GM10847 (cell line): ENCODE results near the gene MED17.

ENCODE experiments used
- POLR2A ChIP-seq: IDR thresholded peaks from 2 replicates; pipeline ENCODE4 v1.6.1; 2011; ENCODE audit not compliant: insufficient read length; ENCODE audit errors: extremely low read depth

MED17 gene

GRCh38 chr11:93747122-93747521 is 37.0 kb upstream of the MED17 start:
- TF ChIP-seq POLR2A, result no peak

- no peak for TF ChIP-seq POLR2A
Measured at GRCh38 chr11:93751001-93751400, 33.1 kb upstream of the MED17 start.

GRCh38 chr11:93753241-93753640 is 30.8 kb upstream of the MED17 start:
- TF ChIP-seq POLR2A, result no peak

- TF ChIP-seq POLR2A, result no peak
Measured at GRCh38 chr11:93756748-93757147, 27.3 kb upstream of the MED17 start.

GRCh38 chr11:93757301-93757700 is 26.8 kb upstream of the MED17 start:
- TF ChIP-seq POLR2A, result no peak

- no peak for TF ChIP-seq POLR2A
Measured at GRCh38 chr11:93757924-93758865, 25.9 kb upstream of the MED17 start.

- TF ChIP-seq POLR2A, result no peak
Measured at GRCh38 chr11:93761910-93762309, 22.2 kb upstream of the MED17 start.

GRCh38 chr11:93765551-93765950 is 18.5 kb upstream of the MED17 start:
- no peak for TF ChIP-seq POLR2A

- no peak for TF ChIP-seq POLR2A
Measured at GRCh38 chr11:93766504-93766903, 17.6 kb upstream of the MED17 start.

GRCh38 chr11:93767018-93767417 is 17.1 kb upstream of the MED17 start:
- no peak for TF ChIP-seq POLR2A

GRCh38 chr11:93770160-93770559 is 13.9 kb upstream of the MED17 start:
- no peak for TF ChIP-seq POLR2A

- TF ChIP-seq POLR2A, result no peak
Measured at GRCh38 chr11:93772123-93772522, 12.0 kb upstream of the MED17 start.

GRCh38 chr11:93773045-93773477 is 11.0 kb upstream of the MED17 start:
- TF ChIP-seq POLR2A, result no peak

GRCh38 chr11:93773601-93774200 is 10.4 kb upstream of the MED17 start:
- TF ChIP-seq POLR2A, result no peak

- TF ChIP-seq POLR2A, result no peak
Measured at GRCh38 chr11:93775289-93775688, 8.8 kb upstream of the MED17 start.

- TF ChIP-seq POLR2A, result no peak
Measured at GRCh38 chr11:93783362-93783761, 720 bp upstream of the MED17 start.

GRCh38 chr11:93783765-93784144 is 327 bp upstream of the MED17 start:
- no peak for TF ChIP-seq POLR2A

- TF ChIP-seq POLR2A, result no peak
Measured at GRCh38 chr11:93784935-93785360, 866 bp downstream of the MED17 start.
